ENCODE data around the gene PRKCE. TPM values are rescaled to one million over a fixed set of nuclear protein-coding genes. Genes with fewer than 3 reads are reported as not detected.
A peak's percentile ranks its signal among the peaks of the same experiment; 100 is the strongest.

The PRKCE gene
- total and polyA plus RNA-seq, 2 experiments from 2014 or later, result 9.6 to 11.9 TPM

DNA sequence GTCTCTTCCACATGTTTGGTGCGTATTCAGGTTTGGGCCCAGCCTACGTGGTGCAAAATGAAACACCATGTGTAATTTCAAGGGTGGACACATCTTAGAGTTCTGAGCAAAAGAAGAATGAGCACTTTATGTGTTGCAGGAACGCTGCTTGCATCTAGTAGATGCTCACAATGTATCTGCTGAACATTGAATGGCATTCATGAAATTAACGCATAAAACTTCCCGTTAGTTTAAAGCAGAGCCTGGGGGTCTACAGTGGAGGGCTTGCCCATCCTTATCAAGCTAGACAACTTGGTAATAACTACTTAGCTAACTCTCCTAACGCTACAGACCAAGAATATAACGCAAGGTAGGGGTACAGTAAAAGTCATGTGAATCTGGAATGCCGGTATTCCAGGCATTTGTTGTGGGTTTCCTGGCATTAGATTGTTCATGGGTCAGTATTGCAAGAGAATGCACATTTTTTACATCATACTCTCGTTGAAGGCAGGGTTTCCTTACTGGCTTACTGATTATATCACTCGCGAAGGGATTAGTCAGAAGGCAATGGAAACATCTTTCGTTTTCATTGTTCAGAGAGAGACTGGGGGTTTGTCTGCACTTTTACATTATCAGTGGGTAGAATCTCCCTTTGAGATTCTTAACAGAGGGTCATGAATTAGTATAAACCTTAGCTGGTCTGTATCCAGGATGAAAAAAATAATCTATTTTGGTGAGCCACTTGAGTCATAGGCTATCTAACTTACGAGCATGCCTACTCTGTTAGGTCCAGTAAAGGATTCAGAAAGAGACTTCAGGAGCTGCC is 416.2 kb downstream of the PRKCE start:
- no peaks in the 10 kb centered on the region for H3K9me3 ChIP-seq (ENCODE audit: low read depth)
- H3K79me2 ChIP-seq, result no peaks in the 10 kb centered on the region
- H3K27ac ChIP-seq, result peak overlapping the region; percentile 19
- H3K4me3 ChIP-seq, result no peak overlapping the region
- no peaks in the 10 kb centered on the region for H3K36me3 ChIP-seq (replicated peaks; ENCODE audit: insufficient read depth, low read depth)
- peak; percentile 44 for DNase-seq (ENCODE audit: low spot score)
- no peaks in the 10 kb centered on the region for H3K27me3 ChIP-seq
- peak overlapping the region; percentile 16 for H3K4me2 ChIP-seq
- no peak overlapping the region for H2AFZ ChIP-seq
- H4K20me1 ChIP-seq (ENCODE audit: insufficient read depth, poor library complexity, severe bottlenecking), result no peaks in the 10 kb centered on the region
- H3K9me2 ChIP-seq (replicated peaks; ENCODE audit: insufficient read depth), result no peaks in the 10 kb centered on the region
- WGBS (ENCODE audit: low lambda C conversion rate, missing lambda C conversion rate), result 70% methylated on average over 13 of the region's 13 CpGs
- no peaks in the 10 kb centered on the region for H3K4me1 ChIP-seq (ENCODE audit: insufficient read depth)
- TF ChIP-seq, protein P1, sequence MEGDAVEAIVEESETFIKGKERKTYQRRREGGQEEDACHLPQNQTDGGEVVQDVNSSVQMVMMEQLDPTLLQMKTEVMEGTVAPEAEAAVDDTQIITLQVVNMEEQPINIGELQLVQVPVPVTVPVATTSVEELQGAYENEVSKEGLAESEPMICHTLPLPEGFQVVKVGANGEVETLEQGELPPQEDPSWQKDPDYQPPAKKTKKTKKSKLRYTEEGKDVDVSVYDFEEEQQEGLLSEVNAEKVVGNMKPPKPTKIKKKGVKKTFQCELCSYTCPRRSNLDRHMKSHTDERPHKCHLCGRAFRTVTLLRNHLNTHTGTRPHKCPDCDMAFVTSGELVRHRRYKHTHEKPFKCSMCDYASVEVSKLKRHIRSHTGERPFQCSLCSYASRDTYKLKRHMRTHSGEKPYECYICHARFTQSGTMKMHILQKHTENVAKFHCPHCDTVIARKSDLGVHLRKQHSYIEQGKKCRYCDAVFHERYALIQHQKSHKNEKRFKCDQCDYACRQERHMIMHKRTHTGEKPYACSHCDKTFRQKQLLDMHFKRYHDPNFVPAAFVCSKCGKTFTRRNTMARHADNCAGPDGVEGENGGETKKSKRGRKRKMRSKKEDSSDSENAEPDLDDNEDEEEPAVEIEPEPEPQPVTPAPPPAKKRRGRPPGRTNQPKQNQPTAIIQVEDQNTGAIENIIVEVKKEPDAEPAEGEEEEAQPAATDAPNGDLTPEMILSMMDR (IDR thresholded peaks at IDR 0.05; ENCODE audit: poor library complexity), result no peak
- no peak for TF ChIP-seq EZH2 (IDR thresholded peaks at IDR 0.05; ENCODE audit: borderline replicate concordance)
- no peak for TF ChIP-seq EZH2phosphoT487 (IDR thresholded peaks at IDR 0.05; ENCODE audit: low read depth, severe bottlenecking, unreplicated experiment)

DNA sequence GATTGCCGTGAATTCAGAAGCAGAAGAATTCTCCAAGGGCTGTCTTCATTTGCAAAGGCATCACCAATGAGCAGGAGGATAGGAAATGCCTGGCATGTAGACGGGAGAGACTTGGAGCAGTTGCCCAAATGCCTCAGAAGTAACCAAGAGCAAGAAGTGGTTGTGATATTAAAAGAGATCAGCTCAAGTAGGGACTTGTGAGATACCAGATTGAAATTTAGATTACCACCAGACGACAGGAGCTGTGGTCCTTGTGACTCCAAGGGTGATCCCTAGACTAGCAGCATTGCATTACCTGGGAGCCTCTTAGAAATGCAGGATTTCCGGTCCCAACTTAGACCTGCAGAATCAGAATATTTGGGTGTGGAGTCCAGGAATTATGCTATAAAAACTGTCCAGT is 417.2 kb downstream of the PRKCE start:
- no peaks in the 10 kb centered on the region for H3K9me2 ChIP-seq (replicated peaks; ENCODE audit: insufficient read depth)
- H3K27ac ChIP-seq, result no peak overlapping the region
- no peaks in the 10 kb centered on the region for H4K20me1 ChIP-seq (ENCODE audit: insufficient read depth, poor library complexity, severe bottlenecking)
- WGBS (ENCODE audit: low lambda C conversion rate, missing lambda C conversion rate), result 95% methylated on average over 4 of the region's 4 CpGs
- H3K79me2 ChIP-seq, result no peaks in the 10 kb centered on the region
- no peak for TF ChIP-seq EZH2 (IDR thresholded peaks at IDR 0.05; ENCODE audit: borderline replicate concordance)
- TF ChIP-seq, protein P1 (IDR thresholded peaks at IDR 0.05; ENCODE audit: poor library complexity), result no peak
- TF ChIP-seq EZH2phosphoT487 (IDR thresholded peaks at IDR 0.05; ENCODE audit: low read depth, severe bottlenecking, unreplicated experiment), result no peak
- no peak overlapping the region for H3K4me3 ChIP-seq
- H3K27me3 ChIP-seq, result no peaks in the 10 kb centered on the region
- no peak for DNase-seq (ENCODE audit: low spot score)
- no peaks in the 10 kb centered on the region for H3K9me3 ChIP-seq (ENCODE audit: low read depth)
- H2AFZ ChIP-seq, result no peak overlapping the region
- no peak overlapping the region for H3K4me2 ChIP-seq
- H3K36me3 ChIP-seq (replicated peaks; ENCODE audit: insufficient read depth, low read depth), result no peaks in the 10 kb centered on the region
- peaks cover 5% of the 10 kb centered on the region for H3K4me1 ChIP-seq (ENCODE audit: insufficient read depth)

DNA sequence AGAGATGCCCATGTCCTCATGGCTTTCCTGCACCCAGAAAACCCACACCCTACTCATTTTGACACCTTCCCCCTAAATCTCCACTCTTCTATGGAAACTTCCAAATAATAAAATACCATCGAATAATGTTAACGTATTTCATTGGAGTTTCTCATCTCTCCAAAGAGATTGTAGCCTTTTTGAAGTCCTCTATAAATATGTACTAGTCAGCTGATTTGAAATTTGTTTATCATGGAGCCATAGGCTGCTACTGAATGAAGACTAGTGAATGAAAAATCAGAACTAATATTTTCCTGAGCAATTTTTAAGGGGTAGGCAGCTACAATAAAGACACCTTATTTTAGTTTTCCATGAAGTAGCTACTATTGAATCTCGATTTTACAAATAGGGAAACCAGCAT is 419.6 kb downstream of the PRKCE start:
- Histone ChIP-seq H3K79me2 (no peaks in the 10 kb centered on the region), H3K4me3 (no peak overlapping the region), H3K27ac (no peak overlapping the region), H3K36me3 (replicated peaks; ENCODE audit: insufficient read depth, low read depth) (no peaks in the 10 kb centered on the region), H3K4me1 (ENCODE audit: insufficient read depth) (peaks cover 5% of the 10 kb centered on the region), H3K27me3 (no peaks in the 10 kb centered on the region), H4K20me1 (ENCODE audit: insufficient read depth, poor library complexity, severe bottlenecking) (no peaks in the 10 kb centered on the region), H2AFZ (no peak overlapping the region), H3K9me3 (ENCODE audit: low read depth) (no peaks in the 10 kb centered on the region), H3K4me2 (no peak overlapping the region), H3K9me2 (replicated peaks; ENCODE audit: insufficient read depth) (no peaks in the 10 kb centered on the region)
- TF ChIP-seq, protein P1 (IDR thresholded peaks at IDR 0.05; ENCODE audit: poor library complexity), result no peak
- TF ChIP-seq EZH2 (IDR thresholded peaks at IDR 0.05; ENCODE audit: borderline replicate concordance), result no peak
- TF ChIP-seq EZH2phosphoT487 (IDR thresholded peaks at IDR 0.05; ENCODE audit: low read depth, severe bottlenecking, unreplicated experiment), result no peak
- no peak for DNase-seq (ENCODE audit: low spot score)
- WGBS (ENCODE audit: low lambda C conversion rate, missing lambda C conversion rate), result 92% methylated on average over 3 of the region's 3 CpGs
